PFSK-1 (cell line): ENCODE measurements around the gene DPM2.

Source experiments
- POLR2AphosphoS5 ChIP-seq: IDR thresholded peaks from 2 replicates; pipeline ENCODE4 v1.6.1; 2012; ENCODE audit warnings: low read depth, mild to moderate bottlenecking, control low read depth, low read length, moderate library complexity
- SIN3A ChIP-seq: IDR thresholded peaks from 2 replicates; pipeline ENCODE4 v1.6.1; 2012; ENCODE audit warnings: mild to moderate bottlenecking, low read length, moderate library complexity, borderline replicate concordance; ENCODE audit not compliant: insufficient read depth

DNA sequence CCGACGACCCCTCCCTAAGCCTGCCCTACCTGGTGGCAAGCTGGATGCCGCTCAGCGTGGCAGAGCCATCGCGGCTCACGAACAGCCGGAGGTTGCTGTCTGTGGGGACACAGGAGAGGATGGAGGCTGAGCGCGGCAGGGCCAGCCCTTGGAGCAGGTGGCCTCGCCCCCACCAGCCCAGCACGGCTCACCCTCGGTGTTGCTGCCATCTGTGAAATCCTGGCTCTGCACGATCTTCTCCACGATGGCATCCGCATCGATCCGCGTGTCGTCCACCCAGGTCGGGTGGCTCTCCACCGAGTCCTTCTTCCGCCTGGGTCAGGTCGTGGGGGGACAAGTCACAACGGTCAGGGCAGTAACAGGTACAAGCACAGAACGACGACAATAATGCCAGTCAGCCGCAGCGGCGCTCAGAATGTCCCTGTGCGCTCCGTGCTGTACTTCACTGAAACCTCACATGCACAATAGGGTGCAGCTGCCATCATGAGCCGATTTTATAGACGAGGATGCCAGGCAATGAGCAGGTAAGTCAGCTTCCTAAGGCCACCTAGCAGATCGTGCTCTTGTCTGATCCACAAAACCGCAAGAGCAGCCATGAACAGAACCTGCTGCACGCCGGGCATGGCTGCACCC, 7.0 kb upstream of the DPM2 start:
- TF ChIP-seq SIN3A (no peak), POLR2AphosphoS5 (no peak)
